ENCODE results near the gene EXOSC9.

Gene EXOSC9

GRCh38 chr4:121788896-121789295, 12.2 kb upstream of the EXOSC9 start:
- Histone ChIP-seq H3K27me3 (ENCODE audit: insufficient read depth, low read length, poor library complexity) (no peaks in the 10 kb centered on the region), H3K79me2 (ENCODE audit: insufficient read depth, low read length) (no peaks in the 10 kb centered on the region), H3K9me3 (ENCODE audit: insufficient read depth, low read length, severe bottlenecking) (no peaks in the 10 kb centered on the region), H3K4me2 (ENCODE audit: insufficient read depth, low read length) (no peak overlapping the region), H3K36me3 (ENCODE audit: insufficient read depth, low read length) (no peaks in the 10 kb centered on the region), H3K4me3 (ENCODE audit: low read depth in 1 of 2, low read length in 2 of 2) (no peak overlapping the region), H3K4me1 (ENCODE audit: insufficient read depth, low read length) (peaks cover 2% of the 10 kb centered on the region), H3K9ac (ENCODE audit: low read depth, low read length) (no peak overlapping the region), H2AFZ (ENCODE audit: low read depth, low read length) (no peak overlapping the region), H3K27ac (ENCODE audit: low read length) (no peak overlapping the region), H4K20me1 (ENCODE audit: insufficient read depth, low read length) (no peaks in the 10 kb centered on the region)
- DNase-seq, result no peak
- no peak for TF ChIP-seq EZH2 (IDR thresholded peaks at IDR 0.05; ENCODE audit: borderline replicate concordance, low read depth, low read length, severe bottlenecking)
- TF ChIP-seq CTCF (IDR thresholded peaks at IDR 0.05; ENCODE audit: borderline replicate concordance, extremely low read depth, low read length, poor library complexity, severe bottlenecking), result no peak
- no peak for ATAC-seq (ENCODE audit: insufficient read depth, low read depth)

GRCh38 chr4:121789455-121789854, 11.7 kb upstream of the EXOSC9 start:
- Histone ChIP-seq H3K9ac (ENCODE audit: low read depth, low read length) (no peak overlapping the region), H3K36me3 (ENCODE audit: insufficient read depth, low read length) (no peaks in the 10 kb centered on the region), H3K27me3 (ENCODE audit: insufficient read depth, low read length, poor library complexity) (no peaks in the 10 kb centered on the region), H3K4me1 (ENCODE audit: insufficient read depth, low read length) (peaks cover 8% of the 10 kb centered on the region), H3K79me2 (ENCODE audit: insufficient read depth, low read length) (no peaks in the 10 kb centered on the region), H2AFZ (ENCODE audit: low read depth, low read length) (no peak overlapping the region), H4K20me1 (ENCODE audit: insufficient read depth, low read length) (no peaks in the 10 kb centered on the region), H3K9me3 (ENCODE audit: insufficient read depth, low read length, severe bottlenecking) (no peaks in the 10 kb centered on the region), H3K4me2 (ENCODE audit: insufficient read depth, low read length) (no peak overlapping the region), H3K4me3 (ENCODE audit: low read depth in 1 of 2, low read length in 2 of 2) (no peak overlapping the region), H3K27ac (ENCODE audit: low read length) (no peak overlapping the region)
- no peak for DNase-seq
- no peak for TF ChIP-seq EZH2 (IDR thresholded peaks at IDR 0.05; ENCODE audit: borderline replicate concordance, low read depth, low read length, severe bottlenecking)
- no peak for TF ChIP-seq CTCF (IDR thresholded peaks at IDR 0.05; ENCODE audit: borderline replicate concordance, extremely low read depth, low read length, poor library complexity, severe bottlenecking)
- no peak for ATAC-seq (ENCODE audit: insufficient read depth, low read depth)

- H3K4me3 ChIP-seq (ENCODE audit: low read depth in 1 of 2, low read length in 2 of 2), result no peak overlapping the region
Measured at GRCh38 chr4:121789960-121790829, 10.9 kb upstream of the EXOSC9 start.

More at GRCh38 chr4:121789960-121790829, 10.9 kb upstream of the EXOSC9 start:
- TF ChIP-seq EZH2 (IDR thresholded peaks at IDR 0.05; ENCODE audit: borderline replicate concordance, low read depth, low read length, severe bottlenecking), result no peak
- no peak for TF ChIP-seq CTCF (IDR thresholded peaks at IDR 0.05; ENCODE audit: borderline replicate concordance, extremely low read depth, low read length, poor library complexity, severe bottlenecking)
- H3K4me1 ChIP-seq (ENCODE audit: insufficient read depth, low read length), result peaks cover 15% of the 10 kb centered on the region
- no peak overlapping the region for H2AFZ ChIP-seq (ENCODE audit: low read depth, low read length)
- H3K36me3 ChIP-seq (ENCODE audit: insufficient read depth, low read length), result no peaks in the 10 kb centered on the region
- H3K9ac ChIP-seq (ENCODE audit: low read depth, low read length), result no peak overlapping the region
- ATAC-seq (ENCODE audit: insufficient read depth, low read depth) (no peak), DNase-seq (no peak)
- no peaks in the 10 kb centered on the region for H3K9me3 ChIP-seq (ENCODE audit: insufficient read depth, low read length, severe bottlenecking)
- no peaks in the 10 kb centered on the region for H3K79me2 ChIP-seq (ENCODE audit: insufficient read depth, low read length)
- H3K4me2 ChIP-seq (ENCODE audit: insufficient read depth, low read length), result no peak overlapping the region
- H4K20me1 ChIP-seq (ENCODE audit: insufficient read depth, low read length), result no peaks in the 10 kb centered on the region
- no peaks in the 10 kb centered on the region for H3K27me3 ChIP-seq (ENCODE audit: insufficient read depth, low read length, poor library complexity)
- H3K27ac ChIP-seq (ENCODE audit: low read length), result no peak overlapping the region
